ENCODE results near the gene PEAK3. TPM values are rescaled to one million over a fixed set of nuclear protein-coding genes. Genes with fewer than 3 reads are reported as not detected.

PEAK3 gene
- total and polyA plus RNA-seq, 8 donors, result 0.07 to 8.5 (median 0.16) TPM

DNA sequence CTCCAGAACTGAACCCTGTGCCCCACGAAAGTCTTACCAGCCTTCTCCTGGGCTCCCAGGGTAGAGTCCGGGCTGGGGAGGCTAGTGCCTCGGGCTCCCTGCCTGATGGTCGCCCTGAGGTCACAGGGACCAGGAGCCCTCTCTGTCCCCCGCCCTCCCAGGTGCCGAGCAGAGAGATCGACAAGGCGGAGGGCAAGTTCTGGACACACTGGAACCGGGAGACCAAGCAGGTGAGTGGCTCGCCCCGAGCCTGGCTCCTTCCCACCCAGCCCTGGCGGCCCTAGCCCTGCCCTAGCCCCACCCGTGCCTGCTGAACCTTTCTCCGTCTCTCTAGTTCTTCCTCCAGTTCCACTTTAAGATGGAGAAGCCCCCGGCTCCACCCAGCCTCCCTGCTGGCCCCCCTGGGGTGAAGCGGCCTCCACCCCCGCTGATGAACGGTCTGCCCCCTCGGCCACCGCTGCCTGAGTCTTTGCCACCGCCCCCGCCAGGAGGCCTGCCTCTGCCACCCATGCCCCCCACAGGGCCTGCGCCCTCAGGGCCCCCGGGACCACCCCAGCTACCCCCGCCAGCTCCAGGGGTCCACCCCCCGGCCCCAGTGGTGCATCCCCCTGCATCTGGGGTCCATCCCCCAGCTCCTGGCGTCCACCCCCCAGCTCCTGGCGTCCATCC, 34.4 kb downstream of the PEAK3 start:
- intact Hi-C loops (cut with DNase I), result no loop called here
- no peaks in the 10 kb centered on the region for H3K9me3 ChIP-seq
- H3K36me3 ChIP-seq, result peaks cover 11 to 66% of the 10 kb centered on the region in 2 donors
- H3K4me3 ChIP-seq, result no peak overlapping the region
- TF ChIP-seq, protein P1, sequence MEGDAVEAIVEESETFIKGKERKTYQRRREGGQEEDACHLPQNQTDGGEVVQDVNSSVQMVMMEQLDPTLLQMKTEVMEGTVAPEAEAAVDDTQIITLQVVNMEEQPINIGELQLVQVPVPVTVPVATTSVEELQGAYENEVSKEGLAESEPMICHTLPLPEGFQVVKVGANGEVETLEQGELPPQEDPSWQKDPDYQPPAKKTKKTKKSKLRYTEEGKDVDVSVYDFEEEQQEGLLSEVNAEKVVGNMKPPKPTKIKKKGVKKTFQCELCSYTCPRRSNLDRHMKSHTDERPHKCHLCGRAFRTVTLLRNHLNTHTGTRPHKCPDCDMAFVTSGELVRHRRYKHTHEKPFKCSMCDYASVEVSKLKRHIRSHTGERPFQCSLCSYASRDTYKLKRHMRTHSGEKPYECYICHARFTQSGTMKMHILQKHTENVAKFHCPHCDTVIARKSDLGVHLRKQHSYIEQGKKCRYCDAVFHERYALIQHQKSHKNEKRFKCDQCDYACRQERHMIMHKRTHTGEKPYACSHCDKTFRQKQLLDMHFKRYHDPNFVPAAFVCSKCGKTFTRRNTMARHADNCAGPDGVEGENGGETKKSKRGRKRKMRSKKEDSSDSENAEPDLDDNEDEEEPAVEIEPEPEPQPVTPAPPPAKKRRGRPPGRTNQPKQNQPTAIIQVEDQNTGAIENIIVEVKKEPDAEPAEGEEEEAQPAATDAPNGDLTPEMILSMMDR (IDR thresholded peaks at IDR 0.05), result no peak
- ATAC-seq (no peak), DNase-seq (no peak)
- peaks cover 16 to 38% of the 10 kb centered on the region in 2 donors for H3K4me1 ChIP-seq
- no peak overlapping the region for H3K27ac ChIP-seq
- peaks cover 35 to 36% of the 10 kb centered on the region in 2 donors for H3K27me3 ChIP-seq

DNA sequence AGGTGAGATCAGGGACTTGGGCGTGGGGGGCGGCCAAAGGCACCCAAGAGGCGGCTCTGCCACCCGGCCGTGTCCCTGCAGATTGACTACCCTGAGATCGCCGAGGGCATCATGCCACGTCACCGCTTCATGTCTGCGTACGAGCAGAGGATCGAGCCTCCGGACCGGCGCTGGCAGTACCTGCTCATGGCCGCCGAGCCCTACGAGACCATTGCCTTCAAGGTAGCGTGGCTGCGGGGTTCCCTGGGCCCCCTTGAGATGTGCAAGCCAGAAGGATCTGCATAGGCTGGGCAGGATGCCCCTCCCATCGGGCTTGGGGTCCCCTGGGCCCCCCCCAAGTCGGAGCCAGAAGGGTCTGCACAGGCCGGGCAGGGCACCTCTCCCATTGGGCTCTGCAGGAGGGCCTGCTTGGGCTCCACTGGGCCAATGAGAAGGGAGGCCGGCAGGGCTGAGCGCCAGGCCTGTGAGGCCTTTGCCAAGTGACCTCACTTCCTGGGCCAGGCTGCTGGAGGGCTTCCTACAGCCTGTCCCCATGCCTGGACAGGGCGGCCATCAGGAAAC, 35.1 kb downstream of the PEAK3 start:
- Histone ChIP-seq H3K4me1 (peaks cover 10 to 38% of the 10 kb centered on the region in 2 donors), H3K27ac (no peak overlapping the region), H3K27me3 (peaks cover 28 to 29% of the 10 kb centered on the region in 2 donors), H3K4me3 (no peak overlapping the region), H3K36me3 (peaks cover 11 to 66% of the 10 kb centered on the region in 2 donors), H3K9me3 (no peaks in the 10 kb centered on the region)
- DNase-seq (no peak), ATAC-seq (peak; percentile 6)
- TF ChIP-seq, protein P1 (IDR thresholded peaks at IDR 0.05), result no peak
- intact Hi-C loops (cut with DNase I), result no loop called here

DNA sequence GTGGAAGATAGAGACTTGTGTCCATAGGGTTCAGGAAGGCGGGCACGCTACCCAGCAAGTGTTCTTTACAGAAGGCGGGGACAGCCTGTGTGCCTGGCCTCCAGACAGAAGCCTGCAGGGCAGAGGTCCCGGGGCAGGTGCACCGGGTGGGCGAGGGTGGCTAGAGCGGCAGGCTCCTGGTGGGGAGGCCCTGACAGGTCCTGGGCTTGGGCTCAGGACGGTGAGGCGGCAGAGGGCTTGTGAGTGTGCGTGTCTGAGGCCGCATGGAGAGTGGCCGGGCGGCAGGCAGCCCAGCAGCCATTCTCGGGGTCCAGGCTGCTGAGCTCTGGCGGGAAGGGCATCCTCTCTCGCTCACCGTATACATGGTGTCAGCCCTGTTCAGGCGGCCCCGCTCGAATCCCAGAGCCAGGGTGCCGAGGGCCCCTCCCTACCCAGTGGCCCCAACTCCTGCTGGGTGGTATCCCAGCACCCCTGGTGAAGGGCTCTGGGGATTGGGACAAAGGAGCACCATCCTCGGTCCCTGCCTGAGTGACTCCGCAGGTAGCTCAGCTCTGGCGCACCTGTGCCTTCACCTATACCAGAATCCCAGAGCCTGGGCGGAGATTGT, 35.9 kb downstream of the PEAK3 start:
- peaks cover 6 to 38% of the 10 kb centered on the region in 2 donors for H3K4me1 ChIP-seq
- H3K4me3 ChIP-seq, result no peak overlapping the region
- no peaks in the 10 kb centered on the region for H3K9me3 ChIP-seq
- DNase-seq (no peak), ATAC-seq (no peak)
- H3K27me3 ChIP-seq, result peaks cover 20 to 21% of the 10 kb centered on the region in 2 donors
- peaks cover 11 to 69% of the 10 kb centered on the region in 2 donors for H3K36me3 ChIP-seq
- intact Hi-C loops (cut with DNase I), result no loop called here
- TF ChIP-seq, protein P1 (IDR thresholded peaks at IDR 0.05), result no peak
- H3K27ac ChIP-seq, result no peak overlapping the region

DNA sequence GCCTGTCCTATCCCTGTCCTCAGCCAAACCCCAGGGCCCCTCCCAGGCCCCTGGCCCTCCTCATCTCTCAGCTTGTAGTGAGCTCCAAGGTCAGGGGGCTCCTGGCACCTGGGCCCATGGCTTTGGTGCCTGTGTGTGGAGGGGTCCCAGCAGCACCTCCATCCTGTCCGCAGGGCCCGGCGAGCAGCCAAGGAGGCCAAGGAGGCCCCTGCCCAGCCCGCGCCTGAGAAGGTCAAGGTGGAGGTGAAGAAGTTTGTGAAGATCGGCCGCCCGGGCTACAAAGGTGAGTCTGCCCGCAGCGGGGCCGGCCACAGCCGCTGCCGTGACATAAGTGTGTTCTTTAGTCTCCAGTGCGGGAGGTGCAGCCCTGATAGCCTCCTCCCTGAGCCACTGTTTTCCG, 36.7 kb downstream of the PEAK3 start:
- no peak overlapping the region for H3K4me3 ChIP-seq
- no peak overlapping the region for H3K27ac ChIP-seq
- H3K27me3 ChIP-seq, result peaks cover 12 to 13% of the 10 kb centered on the region in 2 donors
- peaks cover 11 to 71% of the 10 kb centered on the region in 2 donors for H3K36me3 ChIP-seq
- TF ChIP-seq, protein P1 (IDR thresholded peaks at IDR 0.05), result no peak
- no peak for DNase-seq
- H3K9me3 ChIP-seq, result no peaks in the 10 kb centered on the region
- no peak for ATAC-seq
- intact Hi-C loops (cut with DNase I), result no loop called here
- peaks cover 11 to 38% of the 10 kb centered on the region in 2 donors for H3K4me1 ChIP-seq

DNA sequence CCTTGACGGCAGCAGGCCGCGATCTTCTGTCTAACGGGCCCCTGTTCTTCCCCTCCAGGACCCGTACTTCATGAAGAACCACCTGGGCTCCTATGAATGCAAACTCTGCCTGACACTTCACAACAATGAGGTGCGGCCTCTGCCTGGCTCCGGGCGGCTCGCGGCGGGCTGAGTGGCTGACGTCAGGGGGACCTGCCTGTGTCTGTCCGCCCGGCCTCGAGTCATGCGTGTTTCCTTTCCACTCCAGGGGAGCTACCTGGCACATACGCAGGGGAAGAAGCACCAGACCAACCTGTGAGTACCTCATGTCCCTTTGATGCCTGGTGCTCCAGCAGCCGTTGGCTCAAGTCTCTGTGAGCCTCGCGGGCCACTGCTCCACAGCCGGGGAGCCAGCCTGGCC, 37.5 kb downstream of the PEAK3 start:
- TF ChIP-seq, protein P1 (IDR thresholded peaks at IDR 0.05), result no peak
- Histone ChIP-seq H3K4me1 (peaks cover 19 to 42% of the 10 kb centered on the region in 2 donors), H3K36me3 (peaks cover 11 to 71% of the 10 kb centered on the region in 2 donors), H3K27me3 (peaks cover 4 to 5% of the 10 kb centered on the region in 2 donors), H3K27ac (no peak overlapping the region), H3K9me3 (no peaks in the 10 kb centered on the region), H3K4me3 (no peak overlapping the region)
- no peak for DNase-seq
- no peak for ATAC-seq
- intact Hi-C loops (cut with DNase I), result no loop called here

Measured in left lung (tissue), 10 donors.